DND-41 (cell line): ENCODE data around the gene DENND10.
A peak's percentile ranks its signal among the peaks of the same experiment; 100 is the strongest.

Experiments
- ATAC-seq: fragments of 200-7000 bp; cut with Tn5 transposase; 3 replicates; pipeline ENCODE4 v1.9.1; 2021; ENCODE audit warnings: low read depth; ENCODE audit not compliant: insufficient read depth
- DNase-seq: peaks from one replicate; pipeline ENCODE4 v3.0.0-alpha.2; 2020
- H2AFZ ChIP-seq: 2 replicates; pipeline ENCODE4 v1.6.0; 2012; ENCODE audit warnings: low read depth, low read length
- H3K27ac ChIP-seq: 2 replicates; pipeline ENCODE4 v1.5.1; 2012; ENCODE audit warnings: low read length, inconsistent platforms
- H3K27me3 ChIP-seq: fragments of 200-600 bp; sonication (generic); 2 replicates; pipeline ENCODE4 v1.6.0; 2012; ENCODE audit warnings: low read length, mild to moderate bottlenecking, inconsistent platforms; ENCODE audit not compliant: insufficient read depth, poor library complexity
- H3K36me3 ChIP-seq: 2 replicates; pipeline ENCODE4 v1.5.1; 2012; ENCODE audit warnings: low read length, inconsistent platforms; ENCODE audit not compliant: insufficient read depth
- H3K4me1 ChIP-seq: 2 replicates; pipeline ENCODE4 v1.5.1; 2012; ENCODE audit warnings: mild to moderate bottlenecking, low read length; ENCODE audit not compliant: insufficient read depth
- H3K4me2 ChIP-seq: 2 replicates; pipeline ENCODE4 v1.6.0; 2012; ENCODE audit warnings: mild to moderate bottlenecking, moderate library complexity, low read length, inconsistent platforms; ENCODE audit not compliant: insufficient read depth
- H3K4me3 ChIP-seq, 2 experiments: fragments of 200-600 bp in 1 of 2; shearing (Covaris generic) in 1 of 2; 2 replicates each; pipeline ENCODE4 v1.5.1; 2012 to 2016; ENCODE audit warnings: inconsistent platforms in 2 of 2, low read length in 2 of 2, mild to moderate bottlenecking in 2 of 2, low read depth in 1 of 2, moderate library complexity in 1 of 2
- H3K79me2 ChIP-seq: 2 replicates; pipeline ENCODE4 v1.6.0; 2012; ENCODE audit warnings: low read length, inconsistent platforms; ENCODE audit not compliant: insufficient read depth
- H3K9ac ChIP-seq: 2 replicates; pipeline ENCODE4 v1.6.0; 2012; ENCODE audit warnings: low read depth, mild to moderate bottlenecking, inconsistent platforms, low read length, moderate library complexity
- H3K9me3 ChIP-seq: 2 replicates; pipeline ENCODE4 v1.5.1; 2012; ENCODE audit warnings: low read length, moderate library complexity, mild to moderate bottlenecking, inconsistent platforms; ENCODE audit not compliant: insufficient read depth, severe bottlenecking
- H4K20me1 ChIP-seq: 2 replicates; pipeline ENCODE4 v1.6.0; 2012; ENCODE audit warnings: low read length; ENCODE audit not compliant: insufficient read depth
- EZH2 ChIP-seq: IDR thresholded peaks from 3 replicates; pipeline ENCODE4 v1.6.1; 2012; ENCODE audit warnings: borderline replicate concordance, low read depth, mild to moderate bottlenecking, moderate library complexity, low read length, inconsistent platforms; ENCODE audit not compliant: severe bottlenecking
- TF ChIP-seq, protein P1 (sequence below): IDR thresholded peaks from 2 replicates; pipeline ENCODE4 v1.5.1; 2012; ENCODE audit warnings: borderline replicate concordance, low read length, moderate library complexity, mild to moderate bottlenecking; ENCODE audit not compliant: poor library complexity, severe bottlenecking; ENCODE audit errors: extremely low read depth

The DENND10 gene

DNA sequence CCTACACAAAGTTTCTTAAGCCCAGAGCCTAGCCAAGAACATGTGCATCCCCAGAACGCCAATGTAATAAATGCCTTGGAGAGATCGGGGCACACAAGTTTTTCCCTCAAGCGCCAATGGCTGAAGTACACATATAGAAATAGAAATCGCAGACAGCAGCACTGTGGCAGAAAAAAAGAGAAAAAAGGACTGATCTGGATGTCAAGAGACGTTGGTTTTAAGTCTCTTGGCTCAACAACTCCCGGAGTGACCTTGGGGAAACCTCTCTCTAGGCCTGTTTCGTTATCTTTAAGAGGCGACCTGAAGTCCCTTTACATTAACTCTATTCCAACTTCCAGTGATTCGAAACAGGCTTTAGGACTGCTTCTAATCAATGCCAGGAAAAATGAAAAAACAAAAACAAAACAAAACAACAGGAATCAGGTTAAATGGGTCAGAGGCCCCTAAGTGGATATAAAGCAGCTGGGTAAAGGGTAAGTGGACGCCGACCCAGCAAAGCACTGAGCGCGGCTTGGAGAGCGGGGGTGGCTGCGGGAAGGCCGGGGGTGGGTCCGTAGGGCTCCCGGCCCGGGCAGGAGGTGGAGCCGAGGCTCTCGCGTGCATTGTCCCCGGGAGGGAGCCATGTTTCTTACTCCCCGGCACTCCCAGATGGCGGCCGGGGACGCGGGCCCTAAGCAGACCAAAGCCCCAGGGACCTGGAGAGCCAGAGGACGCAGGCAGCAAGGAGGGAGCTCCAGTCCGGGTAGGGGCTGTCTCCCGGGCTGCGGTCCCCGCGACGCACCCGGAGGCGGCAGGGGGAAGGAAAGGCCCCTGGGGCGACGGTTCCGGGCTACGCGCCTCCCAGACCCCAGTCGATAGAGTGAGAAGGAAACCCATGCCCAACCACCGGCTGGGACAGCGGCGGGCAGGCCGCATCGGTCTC, 24.1 kb upstream of the DENND10 start:
- Histone ChIP-seq H3K9ac (peak overlapping the region; percentile 94), H3K36me3 (peaks cover 41% of the 10 kb centered on the region), H2AFZ (peak overlapping the region; percentile 57), H3K4me3 (peak overlapping the region; percentile 63 to 99), H3K27ac (peak overlapping the region; percentile 84), H4K20me1 (peaks cover 50% of the 10 kb centered on the region), H3K4me2 (peak overlapping the region; percentile 75), H3K79me2 (peaks cover 71% of the 10 kb centered on the region), H3K4me1 (peaks cover 54% of the 10 kb centered on the region), H3K27me3 (no peaks in the 10 kb centered on the region), H3K9me3 (no peaks in the 10 kb centered on the region)
- ATAC-seq (peak; percentile 71), DNase-seq (peak; percentile 71)
- TF ChIP-seq, protein P1, sequence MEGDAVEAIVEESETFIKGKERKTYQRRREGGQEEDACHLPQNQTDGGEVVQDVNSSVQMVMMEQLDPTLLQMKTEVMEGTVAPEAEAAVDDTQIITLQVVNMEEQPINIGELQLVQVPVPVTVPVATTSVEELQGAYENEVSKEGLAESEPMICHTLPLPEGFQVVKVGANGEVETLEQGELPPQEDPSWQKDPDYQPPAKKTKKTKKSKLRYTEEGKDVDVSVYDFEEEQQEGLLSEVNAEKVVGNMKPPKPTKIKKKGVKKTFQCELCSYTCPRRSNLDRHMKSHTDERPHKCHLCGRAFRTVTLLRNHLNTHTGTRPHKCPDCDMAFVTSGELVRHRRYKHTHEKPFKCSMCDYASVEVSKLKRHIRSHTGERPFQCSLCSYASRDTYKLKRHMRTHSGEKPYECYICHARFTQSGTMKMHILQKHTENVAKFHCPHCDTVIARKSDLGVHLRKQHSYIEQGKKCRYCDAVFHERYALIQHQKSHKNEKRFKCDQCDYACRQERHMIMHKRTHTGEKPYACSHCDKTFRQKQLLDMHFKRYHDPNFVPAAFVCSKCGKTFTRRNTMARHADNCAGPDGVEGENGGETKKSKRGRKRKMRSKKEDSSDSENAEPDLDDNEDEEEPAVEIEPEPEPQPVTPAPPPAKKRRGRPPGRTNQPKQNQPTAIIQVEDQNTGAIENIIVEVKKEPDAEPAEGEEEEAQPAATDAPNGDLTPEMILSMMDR: peak; percentile 2
- no peak for TF ChIP-seq EZH2

DNA sequence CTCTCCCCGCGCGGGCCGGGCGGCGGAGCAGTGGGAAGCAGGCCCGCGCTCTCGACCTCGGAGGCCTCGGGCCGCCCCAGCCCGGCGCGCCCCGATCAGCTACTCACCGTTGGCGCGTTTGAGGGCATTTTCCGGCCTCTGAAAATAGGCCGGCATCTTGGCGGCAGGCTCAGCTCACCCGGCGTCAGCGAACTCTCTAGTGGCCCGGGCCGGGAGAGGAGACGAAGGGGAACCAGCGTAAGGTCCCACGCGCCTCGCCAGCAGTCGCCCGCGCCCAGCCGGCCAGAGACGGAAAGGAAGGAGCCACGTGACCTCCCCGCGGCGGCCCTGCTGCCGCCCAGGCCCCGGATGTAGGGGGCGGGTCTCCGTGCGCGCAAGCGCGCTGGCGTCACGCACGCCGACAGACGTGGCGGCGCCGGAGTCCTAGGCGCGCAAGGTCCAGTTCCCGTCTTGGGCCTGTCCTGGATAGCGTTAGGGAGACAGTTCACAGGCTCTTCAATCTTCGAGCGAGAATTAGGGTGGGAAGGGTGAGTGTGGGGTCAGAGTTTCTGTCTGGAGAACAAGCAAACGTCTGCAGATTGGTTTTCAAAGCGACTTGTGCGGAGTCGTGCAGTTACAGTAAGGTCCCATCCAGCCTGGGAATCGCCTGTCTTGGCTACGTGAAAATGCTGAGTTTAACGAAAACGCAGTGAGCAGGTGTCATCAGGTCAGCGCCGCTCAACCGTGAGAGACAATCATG, 23.2 kb upstream of the DENND10 start, which contains the start of gene EIF3A:
Gene EIF3A (minus strand): TSS at position 297 of the 739 bp plus-strand sequence. CDS start 141 bp downstream, at position 156.
- peaks cover 62% of the 10 kb centered on the region for H3K79me2 ChIP-seq
- H4K20me1 ChIP-seq: peaks cover 44% of the 10 kb centered on the region
- peak within 1 kb of the TSS; percentile 69 for H2AFZ ChIP-seq
- TF ChIP-seq, protein P1: peak; percentile 17
- TF ChIP-seq EZH2: no peak
- peak within 1 kb of the TSS; percentile 63 to 99 for H3K4me3 ChIP-seq
- H3K4me1 ChIP-seq: peaks cover 49% of the 10 kb centered on the region
- ATAC-seq: peak; percentile 80
- no peaks in the 10 kb centered on the region for H3K27me3 ChIP-seq
- peak within 1 kb of the TSS; percentile 75 for H3K4me2 ChIP-seq
- no peaks in the 10 kb centered on the region for H3K9me3 ChIP-seq
- H3K9ac ChIP-seq: peak within 1 kb of the TSS; percentile 94
- peaks cover 37% of the 10 kb centered on the region for H3K36me3 ChIP-seq
- DNase-seq: peak; percentile 91
- H3K27ac ChIP-seq: peak within 1 kb of the TSS; percentile 84

DNA sequence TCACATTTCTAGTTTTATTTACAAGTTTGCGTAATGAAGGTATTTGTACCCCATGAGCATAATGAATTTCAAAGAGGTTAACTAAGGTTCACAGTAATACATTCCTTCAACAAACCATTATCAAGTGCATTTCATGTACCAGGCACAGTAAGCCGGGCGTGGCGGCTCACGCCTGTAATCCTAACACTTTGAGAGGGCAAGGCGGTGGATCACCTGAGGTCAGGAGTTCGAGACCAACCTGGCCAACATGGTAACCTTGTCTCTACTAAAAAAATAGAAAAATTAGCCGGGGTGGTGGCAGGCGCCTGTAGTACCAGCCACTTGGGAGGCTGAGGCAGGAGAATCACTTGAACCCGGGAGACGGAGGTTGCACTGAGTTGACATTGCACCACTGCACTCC, 19.0 kb upstream of the DENND10 start:
- Histone ChIP-seq H3K4me1 (peaks cover 18% of the 10 kb centered on the region), H3K27ac (no peak overlapping the region), H3K4me2 (no peak overlapping the region)

More for the DNA sequence above, 19.0 kb upstream of the DENND10 start:
- Histone ChIP-seq H3K79me2 (peaks cover 20% of the 10 kb centered on the region), H2AFZ (no peak overlapping the region), H4K20me1 (peaks cover 3% of the 10 kb centered on the region), H3K9me3 (no peaks in the 10 kb centered on the region), H3K27me3 (no peaks in the 10 kb centered on the region), H3K9ac (no peak overlapping the region), H3K36me3 (peaks cover 3% of the 10 kb centered on the region; the same call in 1 of the 2 replicates), H3K4me3 (no peak overlapping the region)
- no peak for TF ChIP-seq EZH2
- TF ChIP-seq, protein P1: no peak
- DNase-seq (no peak), ATAC-seq (no peak)
